HG03025 (cell line): ENCODE data around the gene GRK5.

Experiments used
- ATAC-seq: cut with Tn5 transposase; IDR thresholded peaks from one replicate; pipeline ENCODE4 v1.9.1; 2021; ENCODE audit warnings: mild to moderate bottlenecking, moderate library complexity; ENCODE audit not compliant: unreplicated experiment, low FRiP score

GRK5 gene

DNA sequence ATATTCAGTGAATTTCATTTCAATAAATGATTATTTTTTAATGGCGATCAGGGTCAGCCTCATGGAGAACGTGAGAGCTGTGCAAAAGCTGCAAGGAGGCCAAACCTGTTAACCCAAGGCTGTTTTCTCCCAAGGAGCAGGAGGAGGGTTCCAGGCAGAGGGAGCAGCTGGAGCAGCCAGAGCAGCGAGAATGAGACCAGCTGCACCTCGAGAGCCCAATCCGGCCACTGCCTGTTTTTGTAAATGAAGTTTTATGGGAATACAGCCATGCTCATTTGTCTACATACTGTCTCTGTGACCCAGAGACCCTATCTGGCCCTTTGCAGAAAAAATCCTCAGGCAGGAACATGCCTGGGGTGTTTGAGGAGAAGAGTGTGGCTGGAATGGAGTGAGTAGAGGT, 104.9 kb downstream of the GRK5 start:
- ATAC-seq: no peak

DNA sequence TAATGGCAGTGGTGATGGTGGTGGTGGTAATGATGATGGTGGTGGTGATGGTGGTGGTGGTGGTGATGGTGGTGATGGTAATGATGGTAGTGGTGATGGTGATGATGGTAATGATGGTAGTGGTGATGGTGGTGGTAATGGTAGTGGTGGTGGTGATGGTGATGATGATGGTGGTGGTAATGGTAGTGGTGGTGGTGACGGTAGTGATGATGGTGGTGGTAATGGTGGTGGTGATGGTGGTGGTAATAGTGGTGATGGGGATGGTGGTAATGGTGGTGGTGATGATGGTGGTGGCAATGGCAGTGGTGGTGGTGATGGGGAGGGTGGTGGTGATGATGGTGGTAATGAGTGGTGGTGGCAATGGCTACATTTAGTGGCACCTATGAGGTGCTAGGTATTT, 105.7 kb downstream of the GRK5 start:
- no peak for ATAC-seq

DNA sequence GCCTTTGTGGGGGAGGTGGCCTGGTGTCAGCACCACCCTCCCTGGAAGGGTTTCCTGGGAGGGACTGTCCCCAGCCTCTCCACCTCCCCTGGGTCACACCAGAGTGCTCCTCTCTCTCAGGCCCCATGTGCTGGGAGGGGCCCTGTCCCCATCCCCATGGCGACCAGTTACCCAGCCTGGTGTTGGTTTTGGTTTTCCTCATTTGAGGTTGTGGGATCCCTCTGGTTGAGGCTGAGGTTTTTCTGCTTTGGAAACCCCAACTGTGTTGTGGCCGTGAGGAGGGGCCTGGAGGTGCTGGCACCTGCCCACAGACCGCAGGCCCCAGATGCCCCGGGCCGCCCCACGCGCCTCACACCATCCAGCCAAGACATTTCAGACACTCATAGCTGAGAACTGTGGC, 106.3 kb downstream of the GRK5 start:
- peak; percentile 64 for ATAC-seq

- no peak for ATAC-seq
These were observed 106.7 kb downstream of the GRK5 start for GRCh38 chr10:119314061-119314460.

DNA sequence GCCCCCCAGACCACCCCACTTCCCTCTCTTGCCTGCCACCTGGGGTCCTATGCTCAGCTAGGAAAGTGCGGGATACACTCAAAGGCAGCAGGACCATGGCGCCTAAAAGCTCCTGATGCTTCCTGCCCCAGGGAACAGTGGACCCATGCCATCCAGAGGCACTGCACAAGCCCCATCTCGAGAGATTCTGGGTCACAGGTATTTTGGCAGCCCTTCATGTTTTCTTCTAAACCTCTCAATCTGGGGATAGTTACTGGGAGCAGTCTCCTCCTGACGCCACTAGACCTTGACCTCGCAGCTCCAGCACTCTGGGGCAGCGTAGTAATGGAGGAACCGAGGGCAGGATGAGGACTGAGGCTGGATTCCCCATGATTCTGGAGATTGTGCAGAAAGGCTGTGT, 107.1 kb downstream of the GRK5 start:
- ATAC-seq: no peak

DNA sequence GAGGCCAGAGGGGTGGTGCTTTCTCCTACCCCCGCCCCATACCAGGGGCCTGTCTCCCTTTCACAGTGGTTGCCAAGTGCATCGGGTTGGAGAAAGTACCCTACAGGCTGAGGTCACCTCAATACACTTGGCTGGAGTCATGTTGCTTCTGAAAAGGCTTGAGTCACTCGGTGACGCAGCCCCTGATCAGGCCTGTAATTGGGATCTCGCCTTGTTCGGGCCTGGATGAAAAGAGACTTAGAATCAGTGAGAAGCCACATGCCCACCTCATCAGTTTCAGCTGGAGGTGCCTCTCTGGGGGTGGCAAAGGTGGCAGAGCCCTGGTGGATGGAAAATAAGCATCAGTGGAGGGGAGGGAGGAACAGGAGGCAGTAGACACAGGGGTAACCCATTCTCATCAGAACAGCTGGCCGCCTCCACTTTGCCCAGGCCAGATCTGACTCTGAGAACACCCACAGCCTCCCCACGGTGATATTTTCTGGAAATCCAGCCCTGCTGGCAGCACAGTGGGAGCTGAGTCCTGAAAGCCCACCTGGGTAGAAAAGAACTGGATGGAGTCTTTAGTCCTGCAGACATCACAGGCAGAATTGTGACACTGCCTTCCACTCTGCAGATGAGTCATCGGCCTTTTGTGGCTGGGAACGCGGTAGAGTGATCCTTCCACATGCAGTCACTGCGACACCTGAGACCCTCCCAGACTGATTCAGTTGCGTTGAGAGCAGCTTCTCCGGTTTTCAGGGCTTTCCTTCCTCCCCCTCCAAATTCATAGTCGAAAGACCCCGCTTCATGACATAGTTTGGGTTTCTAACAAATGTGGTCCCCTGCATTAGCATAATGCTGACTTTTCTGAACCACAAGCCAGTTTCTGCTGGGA, 108.0 kb downstream of the GRK5 start:
- no peak for ATAC-seq

DNA sequence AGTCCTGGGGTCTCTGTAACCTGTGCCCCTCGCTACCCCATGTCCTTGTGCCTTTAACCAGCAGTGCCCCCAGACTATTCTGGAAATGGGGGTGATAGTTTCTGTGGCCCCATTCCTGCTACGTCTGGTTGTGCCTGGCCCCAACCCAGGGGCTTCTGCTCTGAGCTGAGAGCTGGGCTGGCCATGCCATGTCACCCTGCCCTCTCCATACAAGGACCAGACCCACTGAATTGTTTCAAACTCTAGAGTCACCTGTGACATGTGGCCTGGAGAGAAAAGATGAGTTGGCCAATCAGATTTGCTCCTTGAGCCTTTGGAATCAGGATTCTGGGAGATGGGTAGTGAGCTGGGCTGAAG, 108.6 kb downstream of the GRK5 start:
- ATAC-seq: no peak

- ATAC-seq: no peak
These were observed 109.3 kb downstream of the GRK5 start for GRCh38 chr10:119316729-119317097.

DNA sequence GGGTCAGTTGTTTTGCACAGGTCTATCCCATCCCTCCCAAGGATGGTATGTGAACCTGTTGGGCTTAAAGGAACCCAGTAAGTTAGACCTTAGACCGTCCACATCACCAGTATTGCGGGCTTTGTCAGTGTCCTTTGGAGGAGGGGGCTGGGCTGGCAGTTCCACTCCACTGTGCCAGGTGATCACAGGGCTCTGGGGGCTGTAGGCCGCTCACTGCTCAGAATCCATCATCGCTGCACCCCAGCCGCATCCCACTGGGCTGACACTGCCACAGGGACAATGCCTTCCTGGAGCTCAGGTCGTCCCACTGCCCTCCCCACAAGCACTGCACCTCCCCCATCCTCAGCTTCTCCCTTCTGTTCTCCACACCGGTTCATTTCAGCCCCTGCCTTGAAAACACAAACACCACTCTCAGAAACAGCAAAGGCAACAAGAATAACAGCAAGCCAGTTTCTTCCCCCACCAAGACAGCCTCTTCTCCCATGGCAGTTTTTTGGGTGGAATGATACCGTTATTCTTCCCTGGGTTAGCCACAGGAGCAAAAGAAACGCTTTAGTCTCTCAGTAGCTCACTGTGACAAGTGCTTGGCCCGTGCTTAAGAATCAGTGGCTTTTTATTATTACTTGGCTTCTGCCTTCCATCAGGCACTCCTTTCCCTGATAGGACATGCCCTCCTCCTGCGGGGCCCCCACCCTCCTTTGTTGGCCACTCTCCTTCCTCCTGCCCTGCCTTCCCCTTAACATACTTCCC, 111.2 kb downstream of the GRK5 start:
- no peak for ATAC-seq

GRCh38 chr10:119319161-119319919, 112.0 kb downstream of the GRK5 start:
- ATAC-seq: no peak

DNA sequence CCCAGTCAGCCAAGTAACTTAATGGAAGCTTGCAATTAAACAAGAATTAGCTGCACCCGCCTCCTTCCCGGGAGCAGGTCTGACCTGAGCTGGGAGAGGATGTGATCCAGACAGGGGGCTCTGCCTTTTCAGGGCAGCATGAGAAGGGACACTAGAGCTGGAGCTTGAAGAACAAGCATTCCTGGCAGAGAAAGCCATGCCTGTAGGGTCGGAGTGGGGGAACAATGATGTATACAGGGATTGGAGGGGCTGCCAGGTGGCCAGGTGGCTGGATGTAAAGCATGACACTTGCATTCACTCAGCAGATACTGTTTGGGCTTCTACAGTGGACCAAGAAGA, 112.5 kb downstream of the GRK5 start:
- ATAC-seq: no peak

- no peak for ATAC-seq
These were observed 113.6 kb downstream of the GRK5 start for GRCh38 chr10:119320981-119321380.

- no peak for ATAC-seq
These were observed 116.0 kb downstream of the GRK5 start for GRCh38 chr10:119323085-119324016.

GRCh38 chr10:119325131-119325530, 117.8 kb downstream of the GRK5 start:
- no peak for ATAC-seq

GRCh38 chr10:119326167-119326566, 118.8 kb downstream of the GRK5 start:
- no peak for ATAC-seq

DNA sequence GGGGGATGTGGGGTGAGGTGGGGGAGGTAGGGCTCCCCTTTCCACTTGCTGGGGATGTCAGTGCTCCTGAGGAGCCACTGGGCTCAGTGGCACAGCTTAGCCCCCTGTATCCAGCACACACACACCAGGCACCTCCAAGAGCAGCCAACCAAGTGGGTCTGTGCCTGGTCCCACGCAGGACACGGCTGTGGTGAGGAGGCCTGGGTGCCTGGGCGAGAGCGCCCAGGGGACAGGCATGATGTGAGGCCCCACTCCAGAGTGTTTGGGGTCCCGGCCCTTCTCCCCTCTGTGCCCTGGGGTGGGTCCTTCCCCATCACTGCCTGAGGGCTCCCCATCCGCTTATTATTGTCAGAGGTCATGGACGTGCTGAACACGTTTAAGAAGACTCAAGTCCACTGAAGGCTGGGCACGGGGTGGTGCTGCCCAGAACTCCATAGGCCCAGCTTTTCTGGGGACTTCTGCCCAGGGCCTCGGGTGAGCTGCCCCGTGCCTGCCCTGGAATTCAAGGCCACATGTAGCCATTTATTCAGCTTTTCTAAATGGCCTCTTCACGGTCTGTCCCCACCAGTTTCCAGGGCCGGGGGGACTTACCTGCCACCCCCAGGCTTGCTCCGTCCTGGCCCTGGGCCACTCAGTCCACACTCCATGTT, 119.8 kb downstream of the GRK5 start:
- ATAC-seq: no peak

DNA sequence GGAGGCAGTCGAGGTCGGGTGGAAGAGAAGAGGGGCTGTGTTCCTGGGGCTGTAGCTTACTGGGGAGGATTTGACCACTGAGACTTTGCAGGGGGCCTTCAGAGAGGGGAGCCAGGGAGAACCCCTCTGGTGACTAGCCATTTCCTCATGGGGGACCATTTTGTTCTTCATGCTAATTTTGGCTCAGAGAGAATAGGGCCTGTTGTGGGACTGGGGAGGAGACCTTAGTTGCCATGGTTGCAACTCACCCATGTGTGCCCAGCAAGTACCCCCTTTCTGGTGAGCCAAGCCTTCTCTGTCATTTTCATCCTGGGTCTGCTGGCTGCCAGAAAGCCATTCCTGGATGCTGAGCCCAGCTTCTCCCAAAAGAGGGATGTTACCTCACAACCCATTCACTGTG, 120.9 kb downstream of the GRK5 start:
- no peak for ATAC-seq

- no peak for ATAC-seq
These were observed 123.0 kb downstream of the GRK5 start for GRCh38 chr10:119330342-119330741.

- no peak for ATAC-seq
These were observed 123.7 kb downstream of the GRK5 start for GRCh38 chr10:119331061-119331460.
